B cell (primary cell): ENCODE results near the gene DNAAF3. TPM values are rescaled to one million over a fixed set of nuclear protein-coding genes. Genes with fewer than 3 reads are reported as not detected.

ENCODE experiments used
- ATAC-seq: fragments of 200-7000 bp; cut with Tn5 transposase; one replicate; pipeline ENCODE4 v1.10.0; 2021; ENCODE audit warnings: low read depth, mild to moderate bottlenecking, moderate number of reproducible peaks, moderate library complexity
- CTCF ChIA-PET: fragments of 350-600 bp; sonication (Branson Sonifier 250); formaldehyde crosslinking; loops from one replicate; lab custom pipeline; 2021; ENCODE audit warnings: antibody characterized with exemption, inconsistent platforms; lab: Charles Lee
- POLR2A ChIA-PET: fragments of 350-600 bp; sonication (Branson Sonifier 250); formaldehyde crosslinking; loops from one replicate; lab custom pipeline; 2021; ENCODE audit warnings: antibody characterized with exemption; lab: Charles Lee
- DNase-seq: peaks from one replicate; pipeline ENCODE4 v3.0.0; 2013
- H2AFZ ChIP-seq: 2 replicates; pipeline ENCODE4 v1.6.1; 2012; ENCODE audit warnings: mild to moderate bottlenecking, low read depth, low read length; ENCODE audit not compliant: insufficient read depth, poor library complexity, severe bottlenecking
- H3K27ac ChIP-seq, 2 donors: 1 replicate in 1 of 2; 2 replicates in 1 of 2; pipeline ENCODE4 v1.5.1; 2012 to 2013; ENCODE audit warnings: low read length in 2 of 2, mild to moderate bottlenecking in 2 of 2, moderate library complexity in 1 of 2
- H3K27me3 ChIP-seq, 4 experiments: fragments of 200-600 bp in 1 of 4; sonication (generic) in 1 of 4; replicated peaks in 1 of 4; 1 replicate in 2 of 4; 2 replicates in 2 of 4; pipeline versions ENCODE4 v1.6.1 to v1.7.0; 2013 to 2016; ENCODE audit warnings: low read length in 3 of 4, mild to moderate bottlenecking in 2 of 4, mixed read lengths in 1 of 4, moderate library complexity in 1 of 4; ENCODE audit not compliant: insufficient read depth in 4 of 4, control insufficient read depth in 3 of 4; ENCODE audit errors: control extremely low read depth in 1 of 4
- H3K36me3 ChIP-seq, 2 experiments: replicated peaks in 1 of 2; 1 replicate in 1 of 2; 2 replicates in 1 of 2; pipeline versions ENCODE4 v1.6.1 to v1.7.1; 2013; ENCODE audit warnings: low read length in 1 of 2; ENCODE audit not compliant: insufficient read depth in 2 of 2, control insufficient read depth in 1 of 2; ENCODE audit errors: control extremely low read depth in 1 of 2, extremely low read depth in 1 of 2
- H3K4me1 ChIP-seq, 2 donors: fragments of 200-600 bp in 1 of 2; sonication (generic) in 1 of 2; 1 replicate in 1 of 2; 2 replicates in 1 of 2; pipeline versions ENCODE4 v1.5.1 to v1.6.1; 2013 to 2017; ENCODE audit warnings: low read length in 2 of 2; ENCODE audit not compliant: control insufficient read depth in 2 of 2, insufficient read depth in 2 of 2
- H3K4me2 ChIP-seq: replicated peaks from 2 replicates; pipeline ENCODE3; 2012; ENCODE audit warnings: mild to moderate bottlenecking, low read depth, low read length; ENCODE audit not compliant: poor library complexity, severe bottlenecking
- H3K4me3 ChIP-seq, 5 experiments: fragments of 200-600 bp in 1 of 5; sonication (generic) in 1 of 5; 1 replicate in 3 of 5; 2 replicates in 2 of 5; pipeline versions ENCODE4 v1.5.1 to v1.7.0; 2011 to 2016; ENCODE audit warnings: low read length in 4 of 5, mild to moderate bottlenecking in 4 of 5, low read depth in 2 of 5, control low read depth in 1 of 5, moderate library complexity in 1 of 5; ENCODE audit not compliant: insufficient read depth in 1 of 5; ENCODE audit errors: control extremely low read depth in 1 of 5, extremely low read depth in 1 of 5
- H3K79me2 ChIP-seq: fragments of 200-600 bp; sonication (generic); one replicate; pipeline ENCODE4 v1.6.0; 2016; ENCODE audit warnings: low read length; ENCODE audit not compliant: control insufficient read depth, insufficient read depth
- H3K9ac ChIP-seq: fragments of 200-600 bp; sonication (generic); 2 replicates; pipeline ENCODE4 v1.6.1; 2017; ENCODE audit warnings: mild to moderate bottlenecking, low read length, moderate library complexity
- H3K9me3 ChIP-seq, 3 donors: one replicate each; pipeline versions ENCODE4 v1.6.1 to v1.7.1; 2013; ENCODE audit warnings: low read length in 2 of 3; ENCODE audit not compliant: control insufficient read depth in 2 of 3, insufficient read depth in 1 of 3; ENCODE audit errors: control extremely low read depth in 1 of 3
- H4K20me1 ChIP-seq: 2 replicates; pipeline ENCODE4 v1.6.0; 2012; ENCODE audit warnings: mild to moderate bottlenecking, low read length; ENCODE audit not compliant: insufficient read depth, control insufficient read depth, poor library complexity, severe bottlenecking
- H3K27ac Mint-ChIP-seq: one replicate; pipeline ENCODE4 v1.8.0; 2021; ENCODE audit warnings: mixed read lengths
- H3K27me3 Mint-ChIP-seq: one replicate; pipeline ENCODE4 v1.8.0; 2021; ENCODE audit warnings: mixed read lengths
- H3K4me1 Mint-ChIP-seq: one replicate; pipeline ENCODE4 v1.8.0; 2021; ENCODE audit warnings: mixed read lengths
- H3K4me3 Mint-ChIP-seq: one replicate; pipeline ENCODE4 v1.8.0; 2021; ENCODE audit warnings: mixed read lengths
- H3K9me3 Mint-ChIP-seq: one replicate; pipeline ENCODE4 v1.8.0; 2022; ENCODE audit warnings: mixed read lengths; ENCODE audit not compliant: insufficient read depth
- EZH2 ChIP-seq: IDR thresholded peaks from 2 replicates; pipeline ENCODE4 v1.6.1; 2012; ENCODE audit warnings: borderline replicate concordance, low read depth, mild to moderate bottlenecking, moderate library complexity, low read length; ENCODE audit not compliant: insufficient read depth, poor library complexity, severe bottlenecking
- WGBS: methylation state at CpG from one replicate; pipeline ENCODE4 v1.1.5; 2013; ENCODE audit warnings: missing lambda C conversion rate; ENCODE audit not compliant: insufficient coverage; 5-methylcytosine and 5-hydroxymethylcytosine counted together
- intact Hi-C: fragments of 100-400 bp; cut with micrococcal nuclease; formaldehyde crosslinking; loops from one replicate; pipeline ENCODE4 v1.10.0; 2022
- polyA plus RNA-seq: library from polyadenylated mRNA; depleted of rRNA; stranded (reverse); fragments of >200 nt; gene quantifications from 2 replicates; pipeline ENCODE4 v1.2.3, GENCODE V29; 2012
- total RNA-seq, 2 donors: library from RNA; stranded (reverse); fragments of 120-200 nt in 1 of 2; gene quantifications; 1 replicate in 1 of 2; 2 replicates in 1 of 2; pipeline versions ENCODE4 v1.2.3 to v1.2.4, GENCODE V29; 2013 to 2022
- TF ChIP-seq, protein P1 (sequence below): fragments of 200-600 bp; IDR thresholded peaks from one replicate; pipeline ENCODE4 v1.8.0; 2022; ENCODE audit warnings: antibody characterized with exemption, mild to moderate bottlenecking

The DNAAF3 gene
- total and polyA plus RNA-seq, 2 donors (not counting 1 experiment from before 2014, with no cell fraction given), result not detected

- ATAC-seq (no peak), DNase-seq (peak; percentile 64)
- CTCF ChIA-PET, result interaction anchor here (3.0 kb wide), 1 partner anchor 28 kb away, joined by 14 read pairs; no protein-coding TSS in a partner anchor
- H3K27ac Mint-ChIP-seq, result peak overlapping the region; percentile 90
- H3K9me3 Mint-ChIP-seq, result no peaks in the 10 kb centered on the region
- TF ChIP-seq, protein P1, sequence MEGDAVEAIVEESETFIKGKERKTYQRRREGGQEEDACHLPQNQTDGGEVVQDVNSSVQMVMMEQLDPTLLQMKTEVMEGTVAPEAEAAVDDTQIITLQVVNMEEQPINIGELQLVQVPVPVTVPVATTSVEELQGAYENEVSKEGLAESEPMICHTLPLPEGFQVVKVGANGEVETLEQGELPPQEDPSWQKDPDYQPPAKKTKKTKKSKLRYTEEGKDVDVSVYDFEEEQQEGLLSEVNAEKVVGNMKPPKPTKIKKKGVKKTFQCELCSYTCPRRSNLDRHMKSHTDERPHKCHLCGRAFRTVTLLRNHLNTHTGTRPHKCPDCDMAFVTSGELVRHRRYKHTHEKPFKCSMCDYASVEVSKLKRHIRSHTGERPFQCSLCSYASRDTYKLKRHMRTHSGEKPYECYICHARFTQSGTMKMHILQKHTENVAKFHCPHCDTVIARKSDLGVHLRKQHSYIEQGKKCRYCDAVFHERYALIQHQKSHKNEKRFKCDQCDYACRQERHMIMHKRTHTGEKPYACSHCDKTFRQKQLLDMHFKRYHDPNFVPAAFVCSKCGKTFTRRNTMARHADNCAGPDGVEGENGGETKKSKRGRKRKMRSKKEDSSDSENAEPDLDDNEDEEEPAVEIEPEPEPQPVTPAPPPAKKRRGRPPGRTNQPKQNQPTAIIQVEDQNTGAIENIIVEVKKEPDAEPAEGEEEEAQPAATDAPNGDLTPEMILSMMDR, result no peak
- no peak for TF ChIP-seq EZH2
- 2% methylated on average over 25 of the region's 25 CpGs for WGBS
- H3K4me1 Mint-ChIP-seq, result peaks cover 50% of the 10 kb centered on the region
- Histone ChIP-seq H3K9ac (peak overlapping the region; percentile 93), H3K27me3 (no peaks in the 10 kb centered on the region), H3K4me1 (peaks cover 12 to 44% of the 10 kb centered on the region in 2 donors), H3K27ac (peak overlapping the region; percentile 31 to 77), H3K79me2 (peaks cover 46% of the 10 kb centered on the region), H4K20me1 (peaks cover 57% of the 10 kb centered on the region), H3K9me3 (no peaks in the 10 kb centered on the region), H3K4me3 (peak overlapping the region; percentile 70 to 98 (median 81)), H2AFZ (peak overlapping the region; percentile 68), H3K4me2 (peak overlapping the region; percentile 98), H3K36me3 (peaks cover 0 to 9% of the 10 kb centered on the region in 2 experiments)
- no peaks in the 10 kb centered on the region for H3K27me3 Mint-ChIP-seq
- intact Hi-C loops, result loop anchor here (5.0 to 10.0 kb wide), 4 partner anchors 112 to 1002 kb away; partner anchors contain the start of genes EPN1, PRPF31 and TFPT
- POLR2A ChIA-PET, result interaction anchor here (1.3 to 1.7 kb wide), 2 partner anchors 31 to 538 kb away, joined by 3 to 4 read pairs; partner anchors contain the start of gene U2AF2
- H3K4me3 Mint-ChIP-seq, result peak overlapping the region; percentile 88
Observed at GRCh38 chr19:55116232-55116858, 50.1 kb downstream of the DNAAF3 start.
